Measurements from ENCODE around the gene MYOG. TPM values are rescaled to one million over a fixed set of nuclear protein-coding genes. Genes with fewer than 3 reads are reported as not detected.

Gene MYOG
- total RNA-seq, 1 experiment from 2014 or later = not detected

DNA sequence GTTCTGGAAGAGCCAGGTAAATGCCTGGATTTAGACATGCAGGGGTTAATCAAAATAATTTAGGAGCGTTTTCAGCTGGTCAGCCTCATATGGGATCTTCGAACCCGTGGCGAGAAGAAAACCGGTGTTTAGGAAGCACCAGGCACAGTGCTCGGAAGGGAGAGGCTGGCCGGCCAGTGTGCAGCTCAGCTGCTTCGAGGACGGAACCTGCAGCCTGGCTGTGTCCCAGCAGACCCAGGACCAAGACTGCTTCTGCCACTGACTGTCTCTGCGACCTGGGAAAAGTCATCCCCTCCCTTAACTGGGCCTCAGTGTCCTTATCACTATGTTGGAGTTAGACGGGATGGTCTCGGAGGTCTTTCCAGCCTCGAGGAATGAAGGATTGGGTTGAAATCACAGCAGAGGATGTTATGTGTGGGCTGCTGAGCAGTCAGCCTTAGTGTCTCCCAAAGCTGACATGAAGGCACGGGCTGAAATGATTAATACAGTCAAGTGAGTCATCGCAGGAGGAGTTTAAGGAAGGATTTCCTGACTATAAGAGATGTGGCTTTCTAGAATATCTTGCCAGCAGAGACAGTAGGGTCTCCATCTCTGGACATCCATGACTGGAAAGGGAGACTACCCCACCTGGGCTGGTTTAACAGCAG, 38.7 kb downstream of the MYOG start:
- no peak for DNase-seq (ENCODE audit: low spot score)

DNA sequence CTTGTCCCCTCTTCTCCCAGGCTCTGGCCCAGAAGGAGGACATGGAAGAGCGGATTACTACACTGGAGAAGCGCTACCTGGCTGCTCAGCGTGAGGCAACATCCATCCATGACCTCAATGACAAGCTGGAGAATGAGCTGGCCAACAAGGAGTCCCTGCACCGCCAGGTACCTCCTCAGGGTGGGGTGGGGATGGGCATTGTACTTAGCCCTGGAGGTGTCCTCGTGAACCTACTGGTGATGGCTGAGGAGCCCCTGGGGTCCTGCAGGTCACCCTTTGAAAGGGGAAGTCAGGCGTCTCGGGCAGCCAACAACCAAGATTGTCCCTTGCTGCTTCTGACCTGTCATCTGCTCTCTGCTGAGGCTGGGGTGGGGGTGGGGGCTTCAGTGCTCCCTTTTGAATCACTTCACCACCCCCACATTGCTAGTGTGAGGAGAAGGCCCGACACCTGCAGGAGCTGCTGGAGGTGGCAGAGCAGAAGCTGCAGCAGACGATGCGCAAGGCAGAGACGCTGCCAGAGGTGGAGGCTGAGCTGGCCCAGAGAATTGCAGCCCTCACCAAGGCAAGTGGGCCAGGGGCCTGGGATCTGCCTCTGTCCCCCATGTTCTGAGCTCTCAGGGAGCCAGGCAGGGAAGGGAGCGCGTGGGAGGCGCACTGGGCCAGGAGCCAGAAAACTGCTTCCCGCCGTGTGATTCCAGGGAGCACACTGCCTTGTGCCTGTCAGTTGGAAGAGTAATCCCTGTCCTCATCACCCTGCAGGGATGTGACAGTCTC, 39.8 kb downstream of the MYOG start:
- no peak for DNase-seq (ENCODE audit: low spot score)

- DNase-seq (ENCODE audit: low spot score) = no peak
Measured at GRCh38 chr1:203045336-203045735, 40.5 kb downstream of the MYOG start.

DNA sequence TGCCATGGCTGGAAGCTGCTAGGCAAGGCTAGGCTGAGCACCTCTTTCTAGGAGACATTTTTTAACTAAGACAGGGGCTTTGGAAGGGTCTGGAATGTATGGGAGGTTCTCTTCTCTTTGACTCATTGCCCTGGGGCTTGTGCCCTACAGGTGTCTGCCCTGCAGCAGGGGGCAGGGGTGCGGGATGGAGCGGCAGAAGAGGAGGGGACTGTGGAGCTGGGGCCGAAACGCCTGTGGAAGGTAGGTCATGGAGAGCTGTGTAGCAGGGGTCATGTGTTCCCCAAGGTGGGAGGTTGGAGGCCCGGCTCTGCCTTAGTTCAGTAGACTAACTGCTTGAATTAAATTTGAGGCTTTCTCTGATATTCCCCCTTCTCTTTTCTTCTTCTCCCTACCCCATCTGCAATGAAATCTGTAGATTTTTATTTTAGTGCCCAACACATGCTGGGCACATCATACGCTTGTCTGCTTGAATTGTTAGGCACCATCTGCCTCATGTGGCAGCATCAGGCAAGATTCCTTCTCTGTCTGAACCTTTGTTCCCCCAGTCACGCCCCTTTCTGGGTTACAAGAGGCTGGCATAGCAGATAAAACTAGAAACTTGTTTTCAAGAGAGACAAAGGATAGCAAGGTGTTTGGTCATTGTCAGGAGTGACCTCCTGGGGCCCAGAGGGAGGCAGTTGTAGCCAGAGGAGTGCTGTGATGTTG, 41.1 kb downstream of the MYOG start:
- DNase-seq (ENCODE audit: low spot score) = no peak

DNA sequence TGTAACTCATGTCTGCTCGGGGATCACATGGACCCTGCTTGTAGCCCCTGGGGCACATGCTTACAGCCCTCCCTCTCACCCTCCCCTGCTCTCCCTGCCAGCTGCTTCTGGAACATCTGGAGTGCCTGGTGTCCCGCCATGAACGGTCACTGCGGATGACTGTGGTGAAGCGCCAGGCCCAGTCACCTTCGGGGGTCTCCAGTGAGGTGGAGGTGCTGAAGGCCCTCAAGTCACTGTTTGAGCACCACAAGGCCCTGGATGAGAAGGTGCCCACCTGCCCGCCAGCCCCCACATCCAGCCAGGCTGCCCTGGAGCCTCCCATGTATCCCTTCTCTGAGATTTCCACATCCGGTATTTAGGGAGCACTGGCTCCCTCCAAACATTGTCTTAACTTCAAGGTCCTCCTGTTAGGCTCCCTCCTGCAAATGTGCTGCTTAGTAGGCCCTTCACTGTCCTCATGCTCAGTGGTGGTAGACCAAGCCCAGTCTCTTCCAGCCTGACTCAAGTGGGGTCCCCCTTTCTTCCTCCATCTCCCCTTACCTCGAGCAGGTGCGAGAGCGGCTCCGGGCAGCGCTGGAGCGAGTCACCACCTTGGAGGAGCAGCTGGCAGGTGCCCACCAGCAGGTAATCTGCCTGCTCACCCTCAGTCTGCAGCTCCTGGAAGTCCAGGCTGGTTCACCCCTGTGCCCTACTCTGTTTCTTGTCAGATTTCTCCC, 41.8 kb downstream of the MYOG start:
- DNase-seq (ENCODE audit: low spot score) = no peak

DNA sequence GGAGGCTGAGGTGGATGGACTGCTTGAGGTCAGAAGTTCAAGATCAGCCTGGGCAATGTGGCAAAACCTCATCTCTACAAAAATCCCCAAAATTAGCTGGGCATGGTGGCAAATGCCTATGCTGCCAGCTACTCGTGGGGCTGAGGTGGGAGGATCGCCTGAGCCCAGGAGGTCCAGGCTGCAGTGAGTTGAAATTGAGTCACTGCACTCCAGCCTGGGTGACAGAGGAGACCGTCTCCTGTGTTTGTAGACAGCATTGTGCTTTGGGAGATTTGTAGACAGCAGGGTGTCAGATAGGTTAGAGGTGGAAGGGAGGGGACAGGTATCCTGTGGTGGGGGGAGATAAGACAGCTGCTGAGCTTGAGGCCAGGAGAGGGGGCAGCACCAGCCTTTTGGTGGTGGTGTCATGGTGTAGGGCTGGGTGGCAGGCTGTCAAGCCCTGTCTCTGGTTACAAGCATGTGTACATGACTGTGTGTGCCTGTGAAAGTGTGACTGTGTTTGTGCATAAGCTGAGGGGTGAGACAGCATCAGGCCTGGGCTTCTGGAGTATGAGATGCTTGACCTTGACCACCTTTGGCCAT, 44.4 kb downstream of the MYOG start:
- no peak for DNase-seq (ENCODE audit: low spot score)

DNA sequence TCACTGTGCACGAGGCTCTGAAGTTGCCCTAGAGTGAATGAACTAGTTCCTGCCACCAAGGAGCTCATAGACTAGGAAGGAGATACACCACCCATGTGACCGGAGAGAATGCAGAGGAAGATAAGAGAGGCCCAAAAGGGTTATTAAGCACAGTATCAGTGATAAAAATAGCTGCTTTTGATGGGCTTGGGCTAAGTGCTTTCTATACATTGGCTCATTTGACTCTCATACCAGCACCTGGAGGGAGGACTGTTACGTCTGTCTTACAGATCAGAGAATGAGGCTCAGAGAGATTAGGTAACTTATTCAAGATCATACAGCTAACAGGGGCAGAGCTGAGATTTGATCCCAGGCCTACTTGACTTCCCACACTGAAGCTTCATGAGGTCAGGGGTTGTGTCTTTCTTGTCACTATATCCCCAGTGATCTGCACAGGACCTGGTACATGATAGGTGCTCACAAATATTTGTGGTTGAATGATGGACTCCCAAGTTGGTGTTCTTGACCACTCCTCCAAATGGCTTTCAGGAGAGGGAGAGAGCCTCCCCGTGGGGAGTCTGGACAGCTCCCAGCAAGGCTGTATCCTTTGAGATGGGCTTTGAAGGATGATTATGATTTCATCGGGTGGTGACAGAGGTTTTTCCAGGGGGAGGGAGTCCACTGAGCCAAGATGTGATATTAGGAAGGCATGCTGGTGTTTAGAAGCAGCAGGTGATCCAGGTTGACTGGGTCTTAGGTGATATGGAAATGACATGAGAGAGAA, 45.1 kb downstream of the MYOG start:
- DNase-seq (ENCODE audit: low spot score) = no peak

GRCh38 chr1:203039609-203040512, 46.0 kb downstream of the MYOG start:
- DNase-seq (ENCODE audit: low spot score) = no peak

GRCh38 chr1:203038891-203039608, 46.8 kb downstream of the MYOG start:
- peak; percentile 63 for DNase-seq (ENCODE audit: low spot score)

GRCh38 chr1:203038217-203038741, 47.5 kb downstream of the MYOG start:
- peak; percentile 94 for DNase-seq (ENCODE audit: low spot score)

DNA sequence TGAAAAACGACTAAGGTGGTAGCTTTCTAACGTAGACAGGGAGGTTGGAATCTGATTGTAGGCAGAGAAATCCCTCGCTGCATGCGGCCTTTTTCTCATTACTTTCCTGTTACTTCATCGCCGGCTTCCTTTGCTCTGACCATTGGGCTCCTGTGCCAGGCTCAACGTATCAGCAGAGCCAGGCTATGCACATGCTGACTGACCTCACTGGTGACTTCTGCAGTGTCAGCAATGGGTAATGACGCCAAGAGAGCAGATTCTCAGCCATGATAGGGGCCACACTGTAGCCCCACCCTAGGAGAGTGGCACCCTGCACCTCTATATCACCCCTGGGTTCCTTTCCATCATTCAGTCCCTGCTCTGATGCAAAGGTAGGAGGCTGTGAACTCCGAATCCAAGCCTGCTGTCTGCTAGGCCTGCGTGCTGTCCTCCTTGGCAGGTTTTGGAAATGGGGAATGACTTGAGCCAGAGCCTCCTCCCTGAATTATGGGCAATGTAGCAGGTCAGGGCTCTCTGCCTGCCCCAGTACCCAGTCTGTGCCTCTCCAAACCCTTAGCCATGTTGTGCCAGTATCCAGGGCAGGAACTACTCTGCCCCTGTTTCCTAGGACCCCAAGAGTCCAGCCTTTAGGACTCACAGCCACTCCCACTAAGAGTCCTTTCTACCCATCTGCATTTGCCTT, 48.2 kb downstream of the MYOG start:
- no peak for DNase-seq (ENCODE audit: low spot score)

- no peak for DNase-seq (ENCODE audit: low spot score)
Measured at GRCh38 chr1:203036537-203036936, 49.3 kb downstream of the MYOG start.

- DNase-seq (ENCODE audit: low spot score) = no peak
Measured at GRCh38 chr1:203036135-203036534, 49.7 kb downstream of the MYOG start.

DNA sequence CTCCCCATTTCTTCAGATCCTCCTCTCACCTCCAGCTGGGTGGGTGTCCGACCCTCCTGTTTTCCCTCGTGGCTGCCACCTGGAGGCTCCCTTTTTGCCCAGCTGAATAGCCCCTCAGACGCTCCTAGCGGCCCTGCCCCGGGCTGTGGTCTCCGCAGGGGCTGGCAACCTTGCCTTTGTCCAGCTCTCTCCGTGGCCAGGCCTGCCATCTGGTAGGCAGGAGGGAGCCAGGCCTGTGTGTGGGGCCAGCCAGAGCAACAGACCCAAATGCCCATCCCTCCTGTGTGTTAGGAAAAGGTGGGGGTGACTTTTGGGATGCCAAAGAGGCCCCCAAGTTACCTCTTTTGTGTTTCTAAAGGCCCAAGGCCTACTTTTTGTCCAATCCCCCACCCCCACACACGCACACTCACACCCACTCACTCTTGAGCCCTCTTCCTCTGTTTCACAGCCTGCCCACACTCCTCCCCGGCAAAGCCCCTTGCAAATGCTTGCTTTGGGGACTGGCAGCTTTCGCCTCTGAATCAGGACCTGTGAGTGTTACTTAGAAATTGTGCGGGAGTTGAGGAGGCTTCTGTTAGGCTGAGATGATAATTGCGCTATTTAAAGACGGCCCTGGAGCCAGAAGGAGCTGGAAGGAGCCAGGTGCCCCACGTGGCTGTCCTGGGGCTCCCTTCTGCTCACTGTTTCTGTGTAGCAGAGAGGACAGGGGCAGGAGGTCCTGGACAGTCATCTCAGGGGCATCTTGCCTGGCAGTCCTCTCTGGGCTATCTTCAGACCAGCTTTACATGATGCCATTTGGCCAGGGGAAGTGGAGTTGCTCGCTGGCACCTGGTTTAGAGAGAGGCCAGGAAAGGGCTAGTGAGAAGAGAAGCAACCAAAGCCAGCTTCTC, 50.5 kb downstream of the MYOG start:
- no peak for DNase-seq (ENCODE audit: low spot score)

DNA sequence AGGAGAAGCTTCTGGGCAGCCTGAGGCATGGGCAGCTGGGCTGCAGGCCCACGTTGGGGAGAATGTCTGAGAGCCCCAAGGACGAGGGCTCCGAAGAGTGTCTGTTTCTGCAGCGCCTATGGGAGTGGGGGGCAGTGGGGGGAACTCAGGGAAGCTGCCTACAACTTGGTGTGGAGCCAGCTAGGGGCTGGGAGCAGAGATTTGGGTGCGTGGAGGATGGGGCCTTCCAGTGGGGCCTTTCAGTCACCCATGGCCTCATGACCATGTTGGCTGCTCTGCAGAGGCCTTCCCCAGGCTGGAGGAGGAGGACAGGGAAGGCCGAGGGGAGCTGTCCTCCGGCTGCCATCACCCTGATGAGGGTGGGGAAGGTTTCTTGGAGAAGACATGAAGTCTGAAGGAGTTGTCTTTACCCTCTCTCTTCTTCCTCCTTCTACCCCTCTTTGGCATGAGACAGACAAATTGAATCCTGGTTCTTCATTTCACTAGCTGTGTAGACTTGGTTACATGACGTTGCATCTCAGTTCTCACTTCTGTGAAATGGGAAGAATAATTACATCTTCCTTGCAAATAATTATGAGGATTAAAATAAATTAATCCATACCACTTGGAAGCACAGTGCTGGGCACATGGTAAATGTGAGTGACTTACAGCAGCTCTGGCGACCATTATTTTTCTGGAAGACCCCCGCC, 51.2 kb downstream of the MYOG start:
- DNase-seq (ENCODE audit: low spot score) = no peak

GRCh38 chr1:203033917-203034316, 51.9 kb downstream of the MYOG start:
- DNase-seq (ENCODE audit: low spot score) = no peak

GRCh38 chr1:203033287-203033686, 52.5 kb downstream of the MYOG start:
- no peak for DNase-seq (ENCODE audit: low spot score)
